Liver (tissue), 9 donors: ENCODE measurements around the gene CPLX1. TPM values are rescaled to one million over a fixed set of nuclear protein-coding genes. Genes with fewer than 3 reads are reported as not detected.

ENCODE experiments used
- DNase-seq: peaks from one replicate; pipeline ENCODE4 v3.0.0-alpha.2; 2017; ENCODE audit warnings: low spot score
- H3K27ac ChIP-seq, 2 donors: one replicate each; pipeline ENCODE4 v1.7.0; 2013; ENCODE audit warnings: inconsistent platforms in 2 of 2, low read length in 2 of 2, control low read depth in 1 of 2, low read depth in 1 of 2, mild to moderate bottlenecking in 1 of 2
- H3K27me3 ChIP-seq, 4 donors: one replicate each; pipeline versions ENCODE4 v1.6.1 to v1.7.0; 2013; ENCODE audit warnings: low read length in 3 of 4, inconsistent platforms in 1 of 4, mild to moderate bottlenecking in 1 of 4, moderate library complexity in 1 of 4; ENCODE audit not compliant: control insufficient read depth in 4 of 4, insufficient read depth in 4 of 4
- H3K36me3 ChIP-seq, 4 donors: one replicate each; pipeline versions ENCODE4 v1.6.1 to v1.7.0; 2013; ENCODE audit warnings: low read length in 3 of 4, mild to moderate bottlenecking in 3 of 4, low read depth in 1 of 4, moderate library complexity in 1 of 4; ENCODE audit not compliant: control insufficient read depth in 4 of 4, insufficient read depth in 3 of 4
- H3K4me1 ChIP-seq, 4 donors: one replicate each; pipeline versions ENCODE4 v1.6.1 to v1.7.0; 2013; ENCODE audit warnings: low read length in 3 of 4, mild to moderate bottlenecking in 3 of 4, moderate library complexity in 1 of 4; ENCODE audit not compliant: control insufficient read depth in 4 of 4, insufficient read depth in 4 of 4
- H3K4me3 ChIP-seq, 3 donors: one replicate each; pipeline versions ENCODE4 v1.6.1 to v1.7.0; 2013; ENCODE audit warnings: low read length in 3 of 3, control low read depth in 1 of 3, low read depth in 1 of 3, mild to moderate bottlenecking in 1 of 3
- H3K9ac ChIP-seq, 2 donors: one replicate each; pipeline ENCODE4 v1.7.0; 2013; ENCODE audit warnings: low read length in 2 of 2, mild to moderate bottlenecking in 2 of 2, moderate library complexity in 2 of 2, control low read depth in 1 of 2, low read depth in 1 of 2
- H3K9me3 ChIP-seq, 4 donors: one replicate each; pipeline versions ENCODE4 v1.6.1 to v1.7.0; 2013; ENCODE audit warnings: low read length in 3 of 4; ENCODE audit not compliant: control insufficient read depth in 4 of 4
- CTCF ChIP-seq: fragments of 150-350 bp; IDR thresholded peaks from 2 replicates; pipeline ENCODE4 v1.5.1; 2017; ENCODE audit warnings: improper control_type of control experiment, low read depth, low read length; ENCODE audit not compliant: missing input control
- EGR1 ChIP-seq, 2 donors: IDR thresholded peaks; 2 replicates each; pipeline ENCODE4 v1.6.1; 2016 to 2018; ENCODE audit warnings: antibody characterized with exemption in 2 of 2, low read depth in 2 of 2
- FOXA1 ChIP-seq: IDR thresholded peaks from 2 replicates; pipeline ENCODE4 v1.6.1; 2016; ENCODE audit warnings: antibody characterized with exemption
- FOXA2 ChIP-seq: IDR thresholded peaks from 2 replicates; pipeline ENCODE4 v1.6.1; 2016; ENCODE audit warnings: antibody characterized with exemption
- GABPA ChIP-seq, 2 donors: IDR thresholded peaks in 1 of 2; conservative IDR thresholded peaks in 1 of 2; 2 replicates each; pipeline ENCODE4 v1.6.1; 2016; ENCODE audit warnings: antibody characterized with exemption in 2 of 2, mild to moderate bottlenecking in 1 of 2, moderate library complexity in 1 of 2
- HNF4A ChIP-seq, 2 donors: conservative IDR thresholded peaks; 2 replicates each; pipeline ENCODE4 v1.6.1; 2016; ENCODE audit warnings: antibody characterized with exemption in 2 of 2, mild to moderate bottlenecking in 2 of 2
- HNF4G ChIP-seq: IDR thresholded peaks from 2 replicates; pipeline ENCODE4 v1.6.1; 2016; ENCODE audit warnings: antibody characterized with exemption
- JUND ChIP-seq, 2 donors: IDR thresholded peaks; 2 replicates each; pipeline ENCODE4 v1.6.1; 2016; ENCODE audit warnings: antibody characterized with exemption in 2 of 2
- MAX ChIP-seq: IDR thresholded peaks from 2 replicates; pipeline ENCODE4 v1.6.1; 2016; ENCODE audit warnings: antibody characterized with exemption
- NR2F2 ChIP-seq: IDR thresholded peaks from 2 replicates; pipeline ENCODE4 v1.6.1; 2016; ENCODE audit warnings: antibody characterized with exemption
- RAD21 ChIP-seq, 2 donors: IDR thresholded peaks; 2 replicates each; pipeline ENCODE4 v1.6.1; 2016; ENCODE audit warnings: antibody characterized with exemption in 2 of 2, mild to moderate bottlenecking in 2 of 2
- RXRA ChIP-seq, 2 donors: IDR thresholded peaks; 2 replicates each; pipeline ENCODE4 v1.6.1; 2017 to 2018; ENCODE audit warnings: antibody characterized with exemption in 2 of 2, mild to moderate bottlenecking in 1 of 2
- SP1 ChIP-seq: IDR thresholded peaks from 2 replicates; pipeline ENCODE4 v1.6.1; 2018; ENCODE audit warnings: antibody characterized with exemption, mild to moderate bottlenecking
- TAF1 ChIP-seq: conservative IDR thresholded peaks from 2 replicates; pipeline ENCODE4 v1.6.1; 2016; ENCODE audit warnings: antibody characterized with exemption, mild to moderate bottlenecking
- YY1 ChIP-seq: IDR thresholded peaks from 2 replicates; pipeline ENCODE4 v1.6.1; 2016; ENCODE audit warnings: antibody characterized with exemption, mild to moderate bottlenecking
- WGBS: extraction: QIAGEN DNeasy Blood & Tissue Kit; methylation state at CpG from one replicate; pipeline ENCODE4 v1.1.7; 2013; 5-methylcytosine and 5-hydroxymethylcytosine counted together
- polyA plus RNA-seq, 2 donors: library from polyadenylated mRNA; stranded (reverse) in 1 of 2; unstranded in 1 of 2; fragments of 200-250 nt in 1 of 2; fragments of >200 nt in 1 of 2; fragmentation: Nextera tagmentation in 1 of 2; extraction: Ambion mirVana in 1 of 2; gene quantifications; one replicate each; pipeline versions ENCODE4 v1.2.1 to v1.2.3, GENCODE V29; 2013 to 2015
- total RNA-seq, 2 donors: library from RNA; depleted of rRNA; stranded (reverse); fragments of >200 nt; gene quantifications; one replicate each; pipeline ENCODE4 v1.2.3, GENCODE V29; 2014
- TF ChIP-seq, protein P1 (sequence below): IDR thresholded peaks from 2 replicates; pipeline ENCODE4 v1.6.1; 2016; ENCODE audit warnings: antibody characterized with exemption
- TF ChIP-seq, protein P2 (sequence below): IDR thresholded peaks from 2 replicates; pipeline ENCODE4 v1.6.1; 2016; ENCODE audit warnings: antibody characterized with exemption
- TF ChIP-seq, protein P3 (sequence below): IDR thresholded peaks from 2 replicates; pipeline ENCODE4 v1.6.1; 2016; ENCODE audit warnings: antibody characterized with exemption, mild to moderate bottlenecking
- donor health status: healthy.
- donor health status: healthy.
- donor health status: healthy.
- donor health status: healthy.
- donor health status: healthy.

The CPLX1 gene
- total and polyA plus RNA-seq, 4 donors, result 0.14 to 2.8 (median 0.80) TPM

- no peak for TF ChIP-seq MAX
- no peak for TF ChIP-seq NR2F2
- TF ChIP-seq GABPA (IDR thresholded peaks at IDR 0.05 in 1 of 2, conservative IDR thresholded peaks at IDR 0.05 in 1 of 2), result no peak
These were observed 32.1 kb upstream of the CPLX1 start (continued) for GRCh38 chr4:858041-858481.

DNA sequence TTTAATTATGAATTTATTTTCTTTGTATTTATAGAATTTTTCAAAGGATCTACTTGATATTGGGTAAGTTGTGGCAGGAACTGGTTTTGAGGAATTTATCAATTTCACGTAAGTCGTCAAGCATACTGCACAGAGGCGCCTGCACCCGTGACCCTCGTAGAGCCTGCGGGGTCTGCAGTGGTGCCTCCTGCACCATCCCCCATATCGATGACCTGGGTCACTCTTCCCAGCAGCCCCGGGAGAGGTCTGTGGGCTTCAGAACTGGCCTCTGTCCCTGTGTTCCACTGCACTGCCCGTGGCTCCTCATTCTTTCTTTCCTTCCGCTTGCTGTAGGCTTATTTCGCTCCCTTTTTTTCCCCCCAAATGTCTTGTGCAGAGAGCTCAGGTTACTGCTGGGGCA is 31.5 kb upstream of the CPLX1 start:
- H3K27ac ChIP-seq, result no peak overlapping the region
- no peak for DNase-seq
- WGBS, result 92% methylated on average over 11 of the region's 11 CpGs
- peaks cover 11 to 61% (median 24%) of the 10 kb centered on the region in 4 donors for H3K36me3 ChIP-seq
- no peaks in the 10 kb centered on the region for H3K27me3 ChIP-seq
- no peak for TF ChIP-seq TAF1
- no peak for TF ChIP-seq HNF4G
- TF ChIP-seq, protein P1, sequence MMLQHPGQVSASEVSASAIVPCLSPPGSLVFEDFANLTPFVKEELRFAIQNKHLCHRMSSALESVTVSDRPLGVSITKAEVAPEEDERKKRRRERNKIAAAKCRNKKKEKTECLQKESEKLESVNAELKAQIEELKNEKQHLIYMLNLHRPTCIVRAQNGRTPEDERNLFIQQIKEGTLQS, result no peak
- TF ChIP-seq EGR1 (IDR thresholded peaks at IDR 0.05; ENCODE audit: low read depth in 2 of 2), result no peak
- TF ChIP-seq GABPA (IDR thresholded peaks at IDR 0.05 in 1 of 2, conservative IDR thresholded peaks at IDR 0.05 in 1 of 2), result no peak
- no peak for TF ChIP-seq YY1
- no peak for TF ChIP-seq RXRA (IDR thresholded peaks at IDR 0.05)
- no peak for TF ChIP-seq FOXA1
- no peak for TF ChIP-seq MAX
- no peak for TF ChIP-seq FOXA2
- no peak for TF ChIP-seq HNF4A (conservative IDR thresholded peaks at IDR 0.05)
- TF ChIP-seq SP1, result no peak
- TF ChIP-seq CTCF, result no peak
- no peak for TF ChIP-seq JUND (IDR thresholded peaks at IDR 0.05)
- no peak for TF ChIP-seq NR2F2
- no peak for TF ChIP-seq RAD21 (IDR thresholded peaks at IDR 0.05)
- TF ChIP-seq, protein P2, sequence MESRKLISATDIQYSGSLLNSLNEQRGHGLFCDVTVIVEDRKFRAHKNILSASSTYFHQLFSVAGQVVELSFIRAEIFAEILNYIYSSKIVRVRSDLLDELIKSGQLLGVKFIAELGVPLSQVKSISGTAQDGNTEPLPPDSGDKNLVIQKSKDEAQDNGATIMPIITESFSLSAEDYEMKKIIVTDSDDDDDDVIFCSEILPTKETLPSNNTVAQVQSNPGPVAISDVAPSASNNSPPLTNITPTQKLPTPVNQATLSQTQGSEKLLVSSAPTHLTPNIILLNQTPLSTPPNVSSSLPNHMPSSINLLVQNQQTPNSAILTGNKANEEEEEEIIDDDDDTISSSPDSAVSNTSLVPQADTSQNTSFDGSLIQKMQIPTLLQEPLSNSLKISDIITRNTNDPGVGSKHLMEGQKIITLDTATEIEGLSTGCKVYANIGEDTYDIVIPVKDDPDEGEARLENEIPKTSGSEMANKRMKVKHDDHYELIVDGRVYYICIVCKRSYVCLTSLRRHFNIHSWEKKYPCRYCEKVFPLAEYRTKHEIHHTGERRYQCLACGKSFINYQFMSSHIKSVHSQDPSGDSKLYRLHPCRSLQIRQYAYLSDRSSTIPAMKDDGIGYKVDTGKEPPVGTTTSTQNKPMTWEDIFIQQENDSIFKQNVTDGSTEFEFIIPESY, result no peak
- TF ChIP-seq, protein P3, sequence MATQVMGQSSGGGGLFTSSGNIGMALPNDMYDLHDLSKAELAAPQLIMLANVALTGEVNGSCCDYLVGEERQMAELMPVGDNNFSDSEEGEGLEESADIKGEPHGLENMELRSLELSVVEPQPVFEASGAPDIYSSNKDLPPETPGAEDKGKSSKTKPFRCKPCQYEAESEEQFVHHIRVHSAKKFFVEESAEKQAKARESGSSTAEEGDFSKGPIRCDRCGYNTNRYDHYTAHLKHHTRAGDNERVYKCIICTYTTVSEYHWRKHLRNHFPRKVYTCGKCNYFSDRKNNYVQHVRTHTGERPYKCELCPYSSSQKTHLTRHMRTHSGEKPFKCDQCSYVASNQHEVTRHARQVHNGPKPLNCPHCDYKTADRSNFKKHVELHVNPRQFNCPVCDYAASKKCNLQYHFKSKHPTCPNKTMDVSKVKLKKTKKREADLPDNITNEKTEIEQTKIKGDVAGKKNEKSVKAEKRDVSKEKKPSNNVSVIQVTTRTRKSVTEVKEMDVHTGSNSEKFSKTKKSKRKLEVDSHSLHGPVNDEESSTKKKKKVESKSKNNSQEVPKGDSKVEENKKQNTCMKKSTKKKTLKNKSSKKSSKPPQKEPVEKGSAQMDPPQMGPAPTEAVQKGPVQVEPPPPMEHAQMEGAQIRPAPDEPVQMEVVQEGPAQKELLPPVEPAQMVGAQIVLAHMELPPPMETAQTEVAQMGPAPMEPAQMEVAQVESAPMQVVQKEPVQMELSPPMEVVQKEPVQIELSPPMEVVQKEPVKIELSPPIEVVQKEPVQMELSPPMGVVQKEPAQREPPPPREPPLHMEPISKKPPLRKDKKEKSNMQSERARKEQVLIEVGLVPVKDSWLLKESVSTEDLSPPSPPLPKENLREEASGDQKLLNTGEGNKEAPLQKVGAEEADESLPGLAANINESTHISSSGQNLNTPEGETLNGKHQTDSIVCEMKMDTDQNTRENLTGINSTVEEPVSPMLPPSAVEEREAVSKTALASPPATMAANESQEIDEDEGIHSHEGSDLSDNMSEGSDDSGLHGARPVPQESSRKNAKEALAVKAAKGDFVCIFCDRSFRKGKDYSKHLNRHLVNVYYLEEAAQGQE, result no peak
- no peak overlapping the region for H3K9ac ChIP-seq
- no peaks in the 10 kb centered on the region for H3K9me3 ChIP-seq
- no peak overlapping the region for H3K4me3 ChIP-seq
- H3K4me1 ChIP-seq, result no peaks in the 10 kb centered on the region
